ENCODE measurements around the gene TSN. TPM values are rescaled to one million over a fixed set of nuclear protein-coding genes. Genes with fewer than 3 reads are reported as not detected.

The TSN gene
- total RNA-seq, 1 donor from 2014 or later: 86.9 TPM

GRCh38 chr2:121771976-121772742 is 16.7 kb downstream of the TSN start:
- Mint-ChIP-seq H3K36me3 (peaks cover 6% of the 10 kb centered on the region), H3K27me3 (ENCODE audit: insufficient read depth, low read depth) (no peaks in the 10 kb centered on the region), H3K4me3 (no peak overlapping the region), H3K27ac (peak overlapping the region; percentile 24), H3K4me1 (peaks cover 21% of the 10 kb centered on the region), H3K9me3 (no peaks in the 10 kb centered on the region)
- Histone ChIP-seq H3K9ac (no peak overlapping the region), H3F3A (ENCODE audit: low read depth) (peaks cover 13% of the 10 kb centered on the region), H2AFZ (replicated peaks) (no peak overlapping the region), H3K27me3 (no peaks in the 10 kb centered on the region), H3K4me1 (peaks cover 5% of the 10 kb centered on the region), H3K9me3 (ENCODE audit: low read depth) (no peaks in the 10 kb centered on the region), H3K36me3 (no peaks in the 10 kb centered on the region), H4K20me1 (ENCODE audit: low read depth) (no peaks in the 10 kb centered on the region), H3K27ac (no peak overlapping the region), H3K4me2 (no peak overlapping the region), H3K4me3 (no peak overlapping the region), H3K79me2 (ENCODE audit: low read depth) (no peaks in the 10 kb centered on the region)
- no peak for TF ChIP-seq EZH2phosphoT487 (IDR thresholded peaks at IDR 0.05)
- no peak for TF ChIP-seq EZH2 (IDR thresholded peaks at IDR 0.05)
- TF ChIP-seq, protein P1, sequence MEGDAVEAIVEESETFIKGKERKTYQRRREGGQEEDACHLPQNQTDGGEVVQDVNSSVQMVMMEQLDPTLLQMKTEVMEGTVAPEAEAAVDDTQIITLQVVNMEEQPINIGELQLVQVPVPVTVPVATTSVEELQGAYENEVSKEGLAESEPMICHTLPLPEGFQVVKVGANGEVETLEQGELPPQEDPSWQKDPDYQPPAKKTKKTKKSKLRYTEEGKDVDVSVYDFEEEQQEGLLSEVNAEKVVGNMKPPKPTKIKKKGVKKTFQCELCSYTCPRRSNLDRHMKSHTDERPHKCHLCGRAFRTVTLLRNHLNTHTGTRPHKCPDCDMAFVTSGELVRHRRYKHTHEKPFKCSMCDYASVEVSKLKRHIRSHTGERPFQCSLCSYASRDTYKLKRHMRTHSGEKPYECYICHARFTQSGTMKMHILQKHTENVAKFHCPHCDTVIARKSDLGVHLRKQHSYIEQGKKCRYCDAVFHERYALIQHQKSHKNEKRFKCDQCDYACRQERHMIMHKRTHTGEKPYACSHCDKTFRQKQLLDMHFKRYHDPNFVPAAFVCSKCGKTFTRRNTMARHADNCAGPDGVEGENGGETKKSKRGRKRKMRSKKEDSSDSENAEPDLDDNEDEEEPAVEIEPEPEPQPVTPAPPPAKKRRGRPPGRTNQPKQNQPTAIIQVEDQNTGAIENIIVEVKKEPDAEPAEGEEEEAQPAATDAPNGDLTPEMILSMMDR (IDR thresholded peaks at IDR 0.05): no peak
- DNase-seq (ENCODE audit: low spot score): no peak

GRCh38 chr2:121774235-121774634 is 18.8 kb downstream of the TSN start:
- Histone ChIP-seq H3F3A (ENCODE audit: low read depth) (peaks cover 13% of the 10 kb centered on the region), H3K9ac (no peak overlapping the region), H3K9me3 (ENCODE audit: low read depth) (no peaks in the 10 kb centered on the region), H4K20me1 (ENCODE audit: low read depth) (no peaks in the 10 kb centered on the region), H3K27me3 (no peaks in the 10 kb centered on the region), H2AFZ (replicated peaks) (no peak overlapping the region), H3K79me2 (ENCODE audit: low read depth) (no peaks in the 10 kb centered on the region), H3K4me1 (peaks cover 5% of the 10 kb centered on the region), H3K4me2 (no peak overlapping the region), H3K27ac (no peak overlapping the region), H3K36me3 (no peaks in the 10 kb centered on the region), H3K4me3 (no peak overlapping the region)
- Mint-ChIP-seq H3K4me3 (no peak overlapping the region), H3K36me3 (peaks cover 2% of the 10 kb centered on the region), H3K9me3 (no peaks in the 10 kb centered on the region), H3K27ac (no peak overlapping the region), H3K4me1 (peaks cover 21% of the 10 kb centered on the region), H3K27me3 (ENCODE audit: insufficient read depth, low read depth) (peaks cover 2% of the 10 kb centered on the region)
- no peak for DNase-seq (ENCODE audit: low spot score)
- TF ChIP-seq, protein P1 (IDR thresholded peaks at IDR 0.05): no peak
- no peak for TF ChIP-seq EZH2 (IDR thresholded peaks at IDR 0.05)
- no peak for TF ChIP-seq EZH2phosphoT487 (IDR thresholded peaks at IDR 0.05)

DNA sequence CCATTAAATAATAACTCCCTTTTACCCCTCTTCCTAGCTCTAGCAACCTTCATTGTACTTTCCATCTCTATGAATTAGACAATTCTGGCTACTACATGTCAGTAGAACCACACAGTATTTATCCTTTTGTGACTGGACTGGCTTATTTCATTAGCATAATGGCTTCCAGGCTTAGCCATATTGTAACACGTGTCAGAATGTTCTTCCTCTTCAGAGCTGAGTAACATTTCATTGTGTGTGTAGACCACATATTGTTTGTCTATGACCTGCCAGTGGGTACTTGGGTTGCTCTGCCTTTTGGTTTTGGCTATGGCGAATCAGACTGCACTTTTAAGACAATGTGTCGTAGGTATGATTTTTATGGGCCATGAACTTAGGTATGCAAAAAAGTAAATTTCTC is 20.9 kb downstream of the TSN start:
- H4K20me1 ChIP-seq (ENCODE audit: low read depth): no peaks in the 10 kb centered on the region
- no peak overlapping the region for H3K4me3 ChIP-seq
- H3K4me2 ChIP-seq: no peak overlapping the region
- H3K36me3 Mint-ChIP-seq: no peaks in the 10 kb centered on the region
- TF ChIP-seq EZH2 (IDR thresholded peaks at IDR 0.05) (no peak), EZH2phosphoT487 (IDR thresholded peaks at IDR 0.05) (no peak)
- TF ChIP-seq, protein P1 (IDR thresholded peaks at IDR 0.05): no peak
- H3K27me3 Mint-ChIP-seq (ENCODE audit: insufficient read depth, low read depth): peaks cover 2% of the 10 kb centered on the region
- H3K4me1 Mint-ChIP-seq: peaks cover 19% of the 10 kb centered on the region
- no peak overlapping the region for H2AFZ ChIP-seq (replicated peaks)
- no peak overlapping the region for H3K4me3 Mint-ChIP-seq
- H3K9ac ChIP-seq: no peak overlapping the region
- H3K4me1 ChIP-seq: peaks cover 5% of the 10 kb centered on the region
- no peaks in the 10 kb centered on the region for H3K79me2 ChIP-seq (ENCODE audit: low read depth)
- H3K27me3 ChIP-seq: no peaks in the 10 kb centered on the region
- no peak overlapping the region for H3K27ac Mint-ChIP-seq
- H3K9me3 ChIP-seq (ENCODE audit: low read depth): no peaks in the 10 kb centered on the region
- H3K27ac ChIP-seq: no peak overlapping the region
- DNase-seq (ENCODE audit: low spot score): no peak
- H3K9me3 Mint-ChIP-seq: no peaks in the 10 kb centered on the region
- no peaks in the 10 kb centered on the region for H3K36me3 ChIP-seq
- H3F3A ChIP-seq (ENCODE audit: low read depth): peaks cover 13% of the 10 kb centered on the region

All from neural progenitor cell (in vitro differentiated cells).